Activated naive CD8-positive, alpha-beta T cell treated with anti-CD3 and anti-CD28 coated beads, Interleukin-2, amount 10 ng/mL, durations not matched to agents 7 days and 5 days (primary cell): ENCODE data around the gene RANBP6. TPM values are rescaled to one million over a fixed set of nuclear protein-coding genes. Genes with fewer than 3 reads are reported as not detected.
"Not testable (repeated sequence)": the region's sequence is repeated elsewhere in the genome, so short reads cannot be mapped to it uniquely, and the experiment has no call there.

Source experiments
- ATAC-seq: fragments of 150-1000 bp; cut with Tn5 transposase; one replicate; pipeline ENCODE4 v1.10.0; 2021; ENCODE audit warnings: low read depth, moderate library complexity
- POLR2A ChIA-PET: fragments of 350-600 bp; sonication (Branson Sonifier 250); formaldehyde crosslinking; loops from one replicate; lab custom pipeline; 2021; ENCODE audit warnings: antibody characterized with exemption; lab: Charles Lee
- DNase-seq: peaks from one replicate; pipeline ENCODE4 v3.0.0; 2021
- H3K27ac Mint-ChIP-seq: one replicate; pipeline ENCODE4 v1.8.0; 2022; ENCODE audit warnings: mild to moderate bottlenecking, mixed read lengths
- H3K27me3 Mint-ChIP-seq: one replicate; pipeline ENCODE4 v1.8.0; 2022; ENCODE audit warnings: mild to moderate bottlenecking, moderate library complexity, mixed read lengths
- H3K36me3 Mint-ChIP-seq: one replicate; pipeline ENCODE4 v1.8.0; 2021; ENCODE audit warnings: mild to moderate bottlenecking, mixed read lengths
- H3K4me1 Mint-ChIP-seq: one replicate; pipeline ENCODE4 v1.8.0; 2021; ENCODE audit warnings: mixed read lengths
- H3K4me3 Mint-ChIP-seq: one replicate; pipeline ENCODE4 v1.8.0; 2022; ENCODE audit warnings: mild to moderate bottlenecking, moderate library complexity, mixed read lengths
- H3K9me3 Mint-ChIP-seq: one replicate; pipeline ENCODE4 v1.8.0; 2021; ENCODE audit warnings: mixed read lengths
- total RNA-seq, 2 experiments: library from RNA; stranded (reverse); gene quantifications; one replicate each; pipeline ENCODE4 v1.2.3, GENCODE V29; 2021

RANBP6 gene
- 10 to 100 TPM; 25.2 to 27.7 TPM for total RNA-seq

DNA sequence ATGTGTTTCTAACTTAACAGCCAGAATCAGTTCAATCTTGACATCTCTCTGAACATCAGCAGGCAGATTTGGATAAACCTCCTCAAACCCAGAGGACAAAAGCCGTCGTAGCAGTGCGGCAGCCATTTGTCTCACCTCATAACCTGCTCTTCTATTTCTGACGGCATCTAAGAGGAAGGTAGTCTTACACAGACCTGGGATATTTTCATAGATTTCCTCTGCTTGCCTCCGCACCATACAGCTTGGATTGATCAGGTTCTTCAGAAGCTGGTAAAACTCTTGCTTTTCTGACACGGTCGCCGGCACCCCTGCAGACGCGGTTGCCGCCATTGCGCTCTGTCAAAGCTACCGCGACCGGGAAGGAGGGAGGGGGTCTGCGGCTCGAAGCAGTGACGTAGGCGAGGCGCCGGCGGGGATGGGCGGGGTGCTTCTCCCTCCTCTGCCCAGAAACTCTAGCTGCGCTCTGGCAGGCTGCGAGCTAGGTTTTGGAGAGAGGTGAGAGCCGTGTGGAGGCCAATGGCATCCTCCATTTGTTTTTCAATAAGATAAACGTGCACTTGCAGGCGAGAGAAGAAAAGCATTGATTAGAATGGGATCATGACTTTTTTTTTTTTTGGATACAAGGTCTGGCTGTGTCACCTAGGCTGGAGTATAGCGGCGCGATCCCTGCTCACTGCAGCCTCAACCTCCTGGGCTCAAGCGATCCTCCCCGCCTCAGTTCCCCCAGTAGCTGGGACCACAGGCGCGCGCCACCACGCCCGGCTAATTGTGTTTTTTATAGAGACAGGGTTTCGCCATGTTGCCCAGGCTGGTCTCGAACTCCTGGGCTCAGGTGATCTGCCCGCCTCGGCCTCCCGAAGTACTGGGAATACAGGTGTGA, at the start of gene RANBP6:
RANBP6 (minus strand) TSS at position 347 of the 880 bp plus-strand sequence; CDS start at position 330, 17 bp downstream.
- peak; percentile 91 for DNase-seq
- peak within 1 kb of the TSS; percentile 97 for H3K27ac Mint-ChIP-seq
- H3K4me1 Mint-ChIP-seq: peaks cover 27% of the 10 kb centered on the region
- H3K36me3 Mint-ChIP-seq: peaks cover 31% of the 10 kb centered on the region
- peak; percentile 99 for ATAC-seq
- H3K4me3 Mint-ChIP-seq: peak within 1 kb of the TSS; percentile 95
- H3K9me3 Mint-ChIP-seq: no peaks in the 10 kb centered on the region
- no peaks in the 10 kb centered on the region for H3K27me3 Mint-ChIP-seq
- POLR2A ChIA-PET: interaction anchor here (0.6 to 2.6 kb wide), 11 partner anchors 8 to 398 kb away, joined by 3 to 20 read pairs (median 4); partner anchors contain the start of genes ERMP1 and UHRF2

DNA sequence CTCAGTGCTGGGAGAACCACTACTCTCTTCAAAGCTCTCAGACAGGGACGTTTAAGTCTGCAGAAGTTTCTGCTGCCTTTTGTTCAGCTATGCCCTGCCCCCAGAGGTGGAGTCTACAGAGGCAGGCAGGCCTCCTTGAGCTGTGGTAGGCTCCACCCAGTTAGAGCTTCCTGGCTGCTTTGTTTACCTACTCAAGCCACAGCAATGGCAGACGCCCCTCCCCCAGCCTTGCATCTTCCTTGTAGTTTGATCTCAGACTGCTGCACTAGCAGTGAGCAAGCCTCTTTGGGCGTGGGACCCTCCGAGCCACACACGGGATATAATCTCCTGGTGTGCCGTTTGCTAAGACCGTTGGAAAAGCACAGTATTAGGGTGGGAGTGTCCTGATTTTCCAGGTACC, 47.7 kb upstream of the RANBP6 start:
- DNase-seq, POLR2A ChIA-PET, H3K9me3 Mint-ChIP-seq, H3K4me3 Mint-ChIP-seq, H3K36me3 Mint-ChIP-seq, ATAC-seq, H3K27ac Mint-ChIP-seq, H3K4me1 Mint-ChIP-seq: not testable (repeated sequence)
- H3K27me3 Mint-ChIP-seq: peaks cover 18% of the 10 kb centered on the region

DNA sequence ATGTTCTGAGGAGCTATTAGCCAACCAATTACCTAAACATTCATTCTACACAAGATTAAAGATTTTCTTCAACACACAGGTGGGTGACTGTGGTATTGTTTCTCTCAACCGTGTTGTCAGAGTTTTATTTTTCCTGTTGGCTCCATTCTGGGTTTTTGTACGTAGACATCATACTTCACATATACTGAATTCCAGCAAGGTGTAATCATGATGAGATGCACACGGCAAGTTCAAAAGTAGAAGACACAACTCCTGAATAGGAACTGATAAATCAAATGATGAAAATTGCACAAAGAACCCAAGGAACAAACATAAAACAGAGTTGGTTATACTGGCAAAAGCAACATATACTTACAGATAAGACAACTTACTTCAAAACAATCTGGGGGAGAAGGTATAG, 40.2 kb upstream of the RANBP6 start:
- Mint-ChIP-seq H3K36me3 (no peaks in the 10 kb centered on the region), H3K4me1 (peaks cover 1% of the 10 kb centered on the region), H3K4me3 (no peak overlapping the region), H3K27me3 (peaks cover 16% of the 10 kb centered on the region), H3K27ac (no peak overlapping the region), H3K9me3 (no peaks in the 10 kb centered on the region)
- ATAC-seq (no peak), DNase-seq (no peak)
- POLR2A ChIA-PET: no interaction called here

DNA sequence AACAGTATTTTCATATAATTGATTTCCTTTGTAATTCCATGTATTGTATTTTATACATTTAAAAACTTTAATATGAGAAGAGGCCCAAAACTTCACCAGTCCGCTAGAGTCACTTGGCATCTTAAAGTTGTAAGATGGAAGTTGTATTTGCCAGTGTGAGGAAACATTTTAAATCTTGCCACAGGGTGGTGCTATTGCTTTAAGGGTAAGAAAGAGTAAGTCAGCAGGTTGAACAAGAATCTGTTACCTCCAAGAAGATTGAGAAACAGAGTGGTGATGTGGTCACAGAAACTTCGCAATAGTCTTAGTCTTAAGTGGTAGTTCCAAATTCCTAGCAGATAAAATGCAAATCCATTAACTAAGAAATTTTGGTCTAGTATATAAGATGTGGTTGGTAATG, 39.8 kb upstream of the RANBP6 start:
- H3K36me3 Mint-ChIP-seq: no peaks in the 10 kb centered on the region
- H3K9me3 Mint-ChIP-seq: no peaks in the 10 kb centered on the region
- H3K27ac Mint-ChIP-seq: no peak overlapping the region
- peaks cover 14% of the 10 kb centered on the region for H3K27me3 Mint-ChIP-seq
- peaks cover 2% of the 10 kb centered on the region for H3K4me1 Mint-ChIP-seq
- H3K4me3 Mint-ChIP-seq: no peak overlapping the region
- POLR2A ChIA-PET: no interaction called here
- DNase-seq (no peak), ATAC-seq (peak; percentile 75)

DNA sequence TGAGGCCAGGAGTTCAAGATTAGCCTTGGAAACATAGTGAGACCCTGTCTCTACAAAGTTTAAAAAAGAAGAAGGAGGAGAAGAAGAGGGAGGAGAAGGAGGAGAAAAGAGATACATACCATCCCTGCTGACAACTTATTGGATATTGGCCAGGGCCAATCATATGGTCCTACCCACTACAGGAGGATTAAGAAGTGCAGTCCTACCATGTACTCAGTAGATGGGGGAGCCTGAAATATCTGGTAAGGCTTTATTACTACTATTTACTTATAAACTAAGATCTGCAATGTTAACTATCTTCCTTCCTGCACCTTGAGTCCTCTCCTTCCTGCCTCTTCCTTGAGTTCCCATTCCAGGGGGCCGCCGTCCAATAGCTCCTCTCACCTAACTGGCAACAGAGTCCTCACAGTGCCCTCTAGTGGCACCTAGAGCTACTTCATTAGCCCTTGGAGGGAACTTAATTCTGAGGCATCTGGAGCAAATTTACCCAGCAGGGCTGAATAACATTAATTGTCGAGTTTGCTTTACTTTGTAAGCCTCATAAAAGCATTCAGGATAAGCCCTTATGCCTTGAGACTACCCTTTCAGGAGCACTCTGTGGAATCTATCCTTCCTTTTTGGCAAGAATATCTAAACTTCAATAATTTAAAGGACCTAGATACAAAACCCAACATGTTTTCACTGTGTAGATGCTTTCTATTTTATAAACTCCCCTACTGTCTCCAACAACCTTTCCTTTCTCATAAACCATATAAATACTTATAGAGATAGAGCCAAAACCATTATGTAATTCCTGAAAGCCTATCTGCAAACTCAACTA, 39.1 kb upstream of the RANBP6 start:
- Mint-ChIP-seq H3K4me1 (peaks cover 8% of the 10 kb centered on the region), H3K27me3 (peaks cover 10% of the 10 kb centered on the region), H3K27ac (no peak overlapping the region), H3K36me3 (no peaks in the 10 kb centered on the region), H3K9me3 (no peaks in the 10 kb centered on the region), H3K4me3 (no peak overlapping the region)
- POLR2A ChIA-PET: no interaction called here
- ATAC-seq (peak; percentile 46), DNase-seq (no peak)

DNA sequence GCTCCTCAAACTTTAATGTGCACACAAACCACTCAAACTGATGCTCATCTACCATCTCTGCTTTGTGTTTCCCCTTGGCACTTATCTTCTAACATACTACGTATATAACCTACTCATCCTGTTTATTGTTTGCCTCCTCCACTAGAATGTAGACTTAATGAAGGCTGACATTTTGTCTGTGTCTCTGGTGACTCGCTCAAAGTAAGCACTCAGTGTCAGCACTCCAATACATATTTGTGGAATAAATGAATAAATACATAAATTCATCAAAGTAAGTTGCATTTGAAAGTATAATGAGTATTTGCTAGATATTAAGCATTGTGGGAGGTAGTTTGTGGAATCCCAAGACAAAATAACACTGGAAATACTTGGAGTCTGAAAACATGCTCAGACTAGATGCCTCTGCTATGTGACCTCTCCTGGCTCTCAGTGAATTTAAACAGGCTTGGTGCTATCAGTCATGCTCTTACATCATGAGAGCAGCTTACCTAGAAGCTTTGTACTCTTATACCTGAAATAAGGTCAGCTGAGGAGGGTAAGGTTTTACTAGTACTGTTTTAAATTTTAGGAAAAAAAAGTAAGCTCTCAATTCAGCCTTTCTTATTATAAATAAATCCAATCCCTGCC, 37.0 kb upstream of the RANBP6 start:
- POLR2A ChIA-PET: no interaction called here
- Mint-ChIP-seq H3K36me3 (no peaks in the 10 kb centered on the region), H3K9me3 (no peaks in the 10 kb centered on the region), H3K4me3 (no peak overlapping the region), H3K4me1 (peaks cover 8% of the 10 kb centered on the region), H3K27ac (no peak overlapping the region), H3K27me3 (peaks cover 6% of the 10 kb centered on the region)
- no peak for ATAC-seq
- no peak for DNase-seq

DNA sequence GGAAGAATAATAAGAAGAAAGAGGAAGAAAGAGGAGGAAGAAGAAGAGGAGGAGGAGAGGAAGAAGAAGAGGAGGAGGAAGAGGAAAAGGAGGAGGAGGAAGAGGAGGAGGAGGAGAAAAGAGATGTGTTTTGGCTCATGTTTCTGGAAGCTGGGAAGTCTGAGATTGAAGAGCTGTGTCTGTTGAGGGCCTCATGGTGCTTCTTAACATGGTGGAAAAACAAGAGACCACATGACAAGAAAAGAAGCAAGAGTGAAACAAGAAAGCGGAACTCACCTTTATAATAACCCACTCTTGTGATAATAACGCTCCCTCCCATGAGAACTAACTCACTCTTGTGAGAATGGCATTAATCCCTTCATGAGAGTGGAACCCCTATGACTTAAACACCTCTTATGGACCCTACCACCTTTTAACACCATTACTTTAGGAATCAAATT, 36.1 kb upstream of the RANBP6 start:
- no peak overlapping the region for H3K27ac Mint-ChIP-seq
- POLR2A ChIA-PET: no interaction called here
- no peak overlapping the region for H3K4me3 Mint-ChIP-seq
- DNase-seq: no peak
- ATAC-seq: no peak
- peaks cover 8% of the 10 kb centered on the region for H3K4me1 Mint-ChIP-seq
- peaks cover 8% of the 10 kb centered on the region for H3K27me3 Mint-ChIP-seq
- no peaks in the 10 kb centered on the region for H3K36me3 Mint-ChIP-seq
- no peaks in the 10 kb centered on the region for H3K9me3 Mint-ChIP-seq

DNA sequence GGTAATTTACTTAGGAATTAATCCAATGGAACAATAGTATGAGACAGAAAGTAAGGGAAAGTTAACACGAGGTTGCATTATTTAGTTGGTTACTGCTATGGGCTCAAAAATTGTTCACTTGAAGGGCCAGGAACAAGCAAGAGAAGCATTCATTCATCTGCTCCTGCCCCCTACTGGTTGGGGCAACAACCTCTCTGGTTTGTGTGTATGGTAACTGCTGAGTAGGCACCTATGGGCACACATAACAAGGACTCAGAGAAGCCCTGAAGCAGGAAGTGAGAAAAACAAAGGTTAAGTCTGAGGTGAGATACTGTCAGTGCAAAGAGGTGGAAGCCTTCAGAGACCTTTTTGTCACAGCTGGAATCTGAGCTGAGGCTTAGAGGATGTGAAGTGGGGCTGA, 34.4 kb upstream of the RANBP6 start:
- Mint-ChIP-seq H3K27ac (no peak overlapping the region), H3K4me3 (no peak overlapping the region), H3K4me1 (peaks cover 8% of the 10 kb centered on the region), H3K27me3 (peaks cover 11% of the 10 kb centered on the region), H3K9me3 (no peaks in the 10 kb centered on the region), H3K36me3 (no peaks in the 10 kb centered on the region)
- ATAC-seq (peak; percentile 93), DNase-seq (no peak)
- POLR2A ChIA-PET: no interaction called here

DNA sequence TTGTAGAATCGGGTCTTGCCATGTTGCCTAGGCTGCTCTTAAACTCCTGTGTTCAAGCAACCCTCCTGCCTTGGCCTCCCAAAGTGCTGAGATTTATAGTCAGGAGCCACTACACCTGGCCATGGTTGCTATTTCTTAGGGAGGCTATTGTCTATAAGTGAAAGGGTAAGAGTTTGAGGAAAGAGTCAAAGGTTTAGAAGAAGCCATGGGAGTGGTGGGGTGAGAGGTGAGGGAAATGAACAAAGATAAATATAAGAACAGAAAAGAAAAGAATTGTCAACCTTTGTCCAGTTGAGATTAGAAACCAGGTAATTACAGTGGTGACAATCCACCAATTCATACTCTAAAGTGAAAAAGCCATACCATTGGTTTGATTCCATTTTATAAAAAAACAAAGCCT, 32.6 kb upstream of the RANBP6 start:
- H3K27ac Mint-ChIP-seq: no peak overlapping the region
- H3K4me3 Mint-ChIP-seq: no peak overlapping the region
- DNase-seq (no peak), ATAC-seq (no peak)
- peaks cover 13% of the 10 kb centered on the region for H3K27me3 Mint-ChIP-seq
- POLR2A ChIA-PET: no interaction called here
- no peaks in the 10 kb centered on the region for H3K36me3 Mint-ChIP-seq
- H3K9me3 Mint-ChIP-seq: no peaks in the 10 kb centered on the region
- H3K4me1 Mint-ChIP-seq: peaks cover 8% of the 10 kb centered on the region

DNA sequence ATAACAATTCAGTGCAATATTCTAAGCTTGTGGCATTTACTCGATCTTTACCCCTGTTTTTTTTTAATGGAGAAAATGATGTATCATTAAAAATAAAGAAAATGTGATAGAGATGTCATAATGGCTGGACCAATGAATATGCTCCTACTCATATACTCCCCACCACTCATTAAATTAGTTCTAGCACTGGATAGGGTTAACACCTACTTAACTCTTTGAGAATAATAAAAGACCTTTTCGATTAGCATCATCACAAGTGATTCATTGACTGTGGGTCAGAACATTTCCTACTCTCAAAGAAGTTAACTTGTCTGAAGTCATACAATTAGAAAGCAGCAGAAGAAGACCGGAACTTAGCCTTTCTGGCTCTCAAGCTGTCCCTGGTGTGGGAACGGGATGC, 31.6 kb upstream of the RANBP6 start:
- Mint-ChIP-seq H3K9me3 (no peaks in the 10 kb centered on the region), H3K4me3 (no peak overlapping the region), H3K27ac (no peak overlapping the region), H3K4me1 (peaks cover 8% of the 10 kb centered on the region), H3K27me3 (peaks cover 19% of the 10 kb centered on the region), H3K36me3 (no peaks in the 10 kb centered on the region)
- ATAC-seq (no peak), DNase-seq (no peak)
- POLR2A ChIA-PET: no interaction called here

DNA sequence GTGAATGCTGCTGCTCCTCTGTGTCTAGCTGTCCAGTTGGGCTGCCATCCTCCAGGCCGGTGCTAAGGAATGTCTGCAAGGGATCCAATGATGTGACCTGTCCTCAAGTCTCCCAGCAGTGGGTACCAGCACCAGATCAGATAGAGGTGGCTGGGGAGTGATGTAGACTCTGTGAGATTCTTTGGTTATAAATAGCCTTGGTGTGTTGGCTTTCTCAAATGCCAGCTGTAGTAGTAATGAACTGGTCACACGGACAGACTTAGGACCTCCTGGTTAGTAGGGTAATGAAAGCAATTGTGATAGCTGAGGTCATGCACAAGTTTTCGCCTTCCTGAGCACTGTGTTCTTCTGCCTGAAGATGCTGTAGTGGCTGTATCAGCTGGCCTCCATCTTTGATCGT, 29.9 kb upstream of the RANBP6 start:
- H3K4me1 Mint-ChIP-seq: peaks cover 7% of the 10 kb centered on the region
- peaks cover 2% of the 10 kb centered on the region for H3K9me3 Mint-ChIP-seq
- ATAC-seq (no peak), DNase-seq (no peak)
- H3K36me3 Mint-ChIP-seq: peaks cover 1% of the 10 kb centered on the region
- no peak overlapping the region for H3K27ac Mint-ChIP-seq
- POLR2A ChIA-PET: no interaction called here
- peaks cover 25% of the 10 kb centered on the region for H3K27me3 Mint-ChIP-seq
- no peak overlapping the region for H3K4me3 Mint-ChIP-seq

DNA sequence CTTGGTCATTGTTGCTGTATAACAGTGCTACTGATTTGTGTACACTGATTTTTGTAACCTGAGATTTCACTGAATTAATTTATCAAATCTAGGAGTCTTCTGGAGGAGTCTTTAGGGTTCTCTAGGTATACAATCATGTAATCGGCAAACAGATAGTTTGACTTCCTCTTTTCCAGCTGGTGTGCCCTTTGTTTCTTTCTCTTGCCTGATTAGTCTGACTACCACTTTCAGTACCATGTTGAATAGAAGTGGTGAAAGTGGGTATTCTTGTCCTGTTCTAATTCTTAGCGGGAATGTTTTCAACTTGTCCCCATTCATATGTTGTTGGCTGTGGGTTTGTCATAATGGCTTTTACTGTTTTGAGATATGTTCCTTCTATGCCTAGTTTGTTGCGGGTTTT, 24.7 kb upstream of the RANBP6 start:
- Mint-ChIP-seq H3K9me3 (peaks cover 2% of the 10 kb centered on the region), H3K4me1 (no peaks in the 10 kb centered on the region), H3K27ac (no peak overlapping the region), H3K27me3 (peaks cover 32% of the 10 kb centered on the region), H3K4me3 (no peak overlapping the region), H3K36me3 (peaks cover 1% of the 10 kb centered on the region)
- POLR2A ChIA-PET: no interaction called here
- no peak for DNase-seq
- no peak for ATAC-seq

DNA sequence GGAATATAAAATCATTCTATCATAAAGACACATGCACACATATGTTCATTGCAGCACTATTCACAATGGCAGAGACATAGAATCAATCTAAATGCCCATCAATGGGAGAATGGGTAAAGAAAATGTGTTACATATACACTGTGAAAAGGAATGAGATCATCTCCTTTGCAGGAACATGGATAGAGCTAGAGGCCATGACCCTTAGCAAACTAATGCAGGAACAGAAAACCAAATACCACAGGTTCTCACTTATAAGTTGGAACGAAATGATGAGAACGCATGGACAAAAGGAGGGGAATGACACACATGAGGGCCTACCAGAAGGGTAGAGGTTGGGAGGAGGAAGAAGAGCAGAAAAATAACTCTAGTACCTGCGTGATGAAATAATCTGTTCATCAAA, 21.0 kb upstream of the RANBP6 start:
- H3K27me3 Mint-ChIP-seq: peaks cover 23% of the 10 kb centered on the region
- H3K4me3 Mint-ChIP-seq: no peak overlapping the region
- POLR2A ChIA-PET: no interaction called here
- ATAC-seq: no peak
- no peak for DNase-seq
- peaks cover under 1% of the 10 kb centered on the region for H3K9me3 Mint-ChIP-seq
- no peak overlapping the region for H3K27ac Mint-ChIP-seq
- H3K36me3 Mint-ChIP-seq: peaks cover under 1% of the 10 kb centered on the region
- no peaks in the 10 kb centered on the region for H3K4me1 Mint-ChIP-seq
